Lower leg skin (tissue), 4 donors: Measurements from ENCODE around the gene STX5. TPM values are rescaled to one million over a fixed set of nuclear protein-coding genes. Genes with fewer than 3 reads are reported as not detected.
"Not testable (repeated sequence)": the region's sequence is repeated elsewhere in the genome, so short reads cannot be mapped to it uniquely, and the experiment has no call there.

Experiments used
- DNase-seq, 2 donors: peaks; one replicate each; pipeline ENCODE4 v3.0.0-alpha.2; 2019; ENCODE audit warnings: low spot score in 2 of 2
- H3K4me3 ChIP-seq: fragments of 200-600 bp; sonication (generic); 2 replicates; pipeline ENCODE4 v1.5.1; 2017; ENCODE audit warnings: mild to moderate bottlenecking, low read depth; ENCODE audit not compliant: poor library complexity, severe bottlenecking
- POLR2A ChIP-seq, 2 donors: fragments of 450-650 bp; IDR thresholded peaks; one replicate each; pipeline ENCODE4 v1.6.1; 2016 to 2017; ENCODE audit warnings: antibody characterized with exemption in 2 of 2, mild to moderate bottlenecking in 1 of 2, moderate library complexity in 1 of 2
- WGBS, 2 donors: methylation state at CpG; one replicate each; pipeline ENCODE4 v1.1.5; 2018; 5-methylcytosine and 5-hydroxymethylcytosine counted together
- intact Hi-C: fragments of 100-400 bp; cut with DNase I; formaldehyde crosslinking; loops from one replicate; pipeline ENCODE4 v1.15.0; 2023; ENCODE audit warnings: low total_unique reads
- total RNA-seq, 4 donors: library from RNA; depleted of rRNA; stranded (reverse); fragments of >200 nt; gene quantifications; one replicate each; pipeline ENCODE4 v1.1.0, GENCODE V29; 2016
- TF ChIP-seq, protein P1 (sequence below), 3 donors: fragments of 450-650 bp; IDR thresholded peaks; one replicate each; pipeline ENCODE4 v1.5.1; 2016; ENCODE audit warnings: antibody characterized with exemption in 3 of 3, mild to moderate bottlenecking in 3 of 3, moderate library complexity in 2 of 3

The STX5 gene
- total RNA-seq, 4 donors from 2014 or later, result 30.0 to 47.4 (median 38.4) TPM

- DNase-seq, result no peak
- TF ChIP-seq POLR2A (IDR thresholded peaks at IDR 0.05), result no peak
- TF ChIP-seq, protein P1, sequence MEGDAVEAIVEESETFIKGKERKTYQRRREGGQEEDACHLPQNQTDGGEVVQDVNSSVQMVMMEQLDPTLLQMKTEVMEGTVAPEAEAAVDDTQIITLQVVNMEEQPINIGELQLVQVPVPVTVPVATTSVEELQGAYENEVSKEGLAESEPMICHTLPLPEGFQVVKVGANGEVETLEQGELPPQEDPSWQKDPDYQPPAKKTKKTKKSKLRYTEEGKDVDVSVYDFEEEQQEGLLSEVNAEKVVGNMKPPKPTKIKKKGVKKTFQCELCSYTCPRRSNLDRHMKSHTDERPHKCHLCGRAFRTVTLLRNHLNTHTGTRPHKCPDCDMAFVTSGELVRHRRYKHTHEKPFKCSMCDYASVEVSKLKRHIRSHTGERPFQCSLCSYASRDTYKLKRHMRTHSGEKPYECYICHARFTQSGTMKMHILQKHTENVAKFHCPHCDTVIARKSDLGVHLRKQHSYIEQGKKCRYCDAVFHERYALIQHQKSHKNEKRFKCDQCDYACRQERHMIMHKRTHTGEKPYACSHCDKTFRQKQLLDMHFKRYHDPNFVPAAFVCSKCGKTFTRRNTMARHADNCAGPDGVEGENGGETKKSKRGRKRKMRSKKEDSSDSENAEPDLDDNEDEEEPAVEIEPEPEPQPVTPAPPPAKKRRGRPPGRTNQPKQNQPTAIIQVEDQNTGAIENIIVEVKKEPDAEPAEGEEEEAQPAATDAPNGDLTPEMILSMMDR (IDR thresholded peaks at IDR 0.05), result no peak
- 66 to 71% methylated on average over 14 to 15 of the region's 15 CpGs for WGBS, 2 donors
- intact Hi-C loops, result loop anchor here (10.0 kb wide), 1 partner anchor 56 kb away; the partner anchor contains the start of gene TMEM223
- no peak overlapping the region for H3K4me3 ChIP-seq
Observed at GRCh38 chr11:62850911-62851806, 19.3 kb upstream of the STX5 start.

- WGBS, 2 donors, result 89 to 94% methylated on average over 1 of the region's 1 CpG
- no peak for DNase-seq
- no peak overlapping the region for H3K4me3 ChIP-seq
- intact Hi-C loops, result loop anchor here (10.0 kb wide), 1 partner anchor 1693 kb away; no protein-coding TSS in a partner anchor
- no peak for TF ChIP-seq POLR2A (IDR thresholded peaks at IDR 0.05)
- TF ChIP-seq, protein P1 (IDR thresholded peaks at IDR 0.05), result no peak
Observed at GRCh38 chr11:62847767-62848314, 16.0 kb upstream of the STX5 start.

DNA sequence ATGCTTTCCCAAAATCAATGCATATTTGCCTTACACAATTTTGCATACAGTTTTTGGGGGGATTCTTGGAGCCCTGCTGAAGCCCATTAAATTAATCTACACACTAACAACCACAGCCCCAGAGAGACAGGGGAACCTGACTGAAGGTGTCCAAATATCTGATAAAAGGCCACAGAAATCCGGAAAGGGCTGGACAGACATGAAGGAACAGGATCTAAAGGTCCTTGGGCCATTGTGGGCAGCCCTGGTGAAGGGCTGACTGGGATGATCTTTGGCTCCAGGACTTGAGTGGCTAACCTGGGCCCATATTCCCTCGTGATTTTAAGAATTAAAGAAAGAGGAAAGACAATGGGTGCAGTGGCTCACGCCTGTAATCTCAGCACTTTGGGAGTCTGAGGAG, 14.3 kb upstream of the STX5 start:
- no peak for TF ChIP-seq POLR2A (IDR thresholded peaks at IDR 0.05)
- TF ChIP-seq, protein P1 (IDR thresholded peaks at IDR 0.05), result no peak
- H3K4me3 ChIP-seq, result no peak overlapping the region
- intact Hi-C loops, result loop anchor here (10.0 kb wide), 1 partner anchor 1691 kb away; no protein-coding TSS in a partner anchor
- WGBS, 2 donors, result 85 to 87% methylated on average over 3 of the region's 3 CpGs
- DNase-seq, result no peak

DNA sequence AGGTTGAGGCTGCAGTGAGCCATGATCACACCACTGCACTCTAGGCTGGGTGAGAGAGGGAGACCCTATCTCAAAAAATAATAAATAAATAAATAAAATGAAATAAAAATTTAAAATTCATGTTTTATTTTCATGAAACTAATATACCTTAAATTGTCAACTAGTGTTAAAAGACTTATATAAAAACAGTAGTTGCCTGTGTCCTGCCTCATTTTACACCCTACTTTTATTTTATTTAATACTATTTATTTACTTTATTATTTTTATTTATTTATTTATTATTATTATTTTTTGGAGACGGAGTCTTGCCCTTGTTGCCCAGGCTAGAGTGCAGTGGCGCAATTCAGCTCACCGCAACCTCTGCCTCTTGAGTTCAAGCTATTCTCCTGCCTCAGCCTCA, 12.3 kb upstream of the STX5 start:
- TF ChIP-seq POLR2A (IDR thresholded peaks at IDR 0.05), result no peak
- TF ChIP-seq, protein P1 (IDR thresholded peaks at IDR 0.05), result no peak
- DNase-seq, result no peak
- intact Hi-C loops, result loop anchor here (10.0 kb wide), 1 partner anchor 1689 kb away; no protein-coding TSS in a partner anchor
- WGBS, 2 donors, result 99% methylated on average over 3 of the region's 3 CpGs
- no peak overlapping the region for H3K4me3 ChIP-seq

- TF ChIP-seq POLR2A (IDR thresholded peaks at IDR 0.05), result no peak
- TF ChIP-seq, protein P1 (IDR thresholded peaks at IDR 0.05), result no peak
- WGBS, 2 donors, result 95 to 97% methylated on average over 3 of the region's 3 CpGs
- no peak for DNase-seq
- intact Hi-C loops, result loop anchor here (10.0 kb wide), 1 partner anchor 1689 kb away; no protein-coding TSS in a partner anchor
- no peak overlapping the region for H3K4me3 ChIP-seq
Observed at GRCh38 chr11:62843466-62843865, 11.6 kb upstream of the STX5 start.

- intact Hi-C loops, result loop anchor here (10.0 kb wide), 1 partner anchor 1688 kb away; no protein-coding TSS in a partner anchor
- WGBS, 2 donors, result 82 to 84% methylated on average over 9 of the region's 9 CpGs
- H3K4me3 ChIP-seq, DNase-seq: not testable (repeated sequence)
Observed at GRCh38 chr11:62842891-62843290, 11.0 kb upstream of the STX5 start.
